Activated CD8-positive, alpha-beta memory T cell treated with anti-CD3 and anti-CD28 coated beads for 36 hours (primary cell): ENCODE measurements around the gene BMPER. TPM values are rescaled to one million over a fixed set of nuclear protein-coding genes. Genes with fewer than 3 reads are reported as not detected.

Source experiments
- CTCF ChIA-PET: fragments of 350-600 bp; sonication (Branson Sonifier 250); formaldehyde crosslinking; loops from one replicate; lab custom pipeline; 2021; ENCODE audit warnings: antibody characterized with exemption; lab: Charles Lee
- POLR2A ChIA-PET: fragments of 350-600 bp; sonication (Branson Sonifier 250); formaldehyde crosslinking; loops from one replicate; lab custom pipeline; 2021; ENCODE audit warnings: antibody characterized with exemption; lab: Charles Lee
- total RNA-seq, 2 experiments: library from RNA; stranded (reverse); gene quantifications; one replicate each; pipeline ENCODE4 v1.2.3, GENCODE V29; 2021

Gene BMPER
- total RNA-seq, result not detected

DNA sequence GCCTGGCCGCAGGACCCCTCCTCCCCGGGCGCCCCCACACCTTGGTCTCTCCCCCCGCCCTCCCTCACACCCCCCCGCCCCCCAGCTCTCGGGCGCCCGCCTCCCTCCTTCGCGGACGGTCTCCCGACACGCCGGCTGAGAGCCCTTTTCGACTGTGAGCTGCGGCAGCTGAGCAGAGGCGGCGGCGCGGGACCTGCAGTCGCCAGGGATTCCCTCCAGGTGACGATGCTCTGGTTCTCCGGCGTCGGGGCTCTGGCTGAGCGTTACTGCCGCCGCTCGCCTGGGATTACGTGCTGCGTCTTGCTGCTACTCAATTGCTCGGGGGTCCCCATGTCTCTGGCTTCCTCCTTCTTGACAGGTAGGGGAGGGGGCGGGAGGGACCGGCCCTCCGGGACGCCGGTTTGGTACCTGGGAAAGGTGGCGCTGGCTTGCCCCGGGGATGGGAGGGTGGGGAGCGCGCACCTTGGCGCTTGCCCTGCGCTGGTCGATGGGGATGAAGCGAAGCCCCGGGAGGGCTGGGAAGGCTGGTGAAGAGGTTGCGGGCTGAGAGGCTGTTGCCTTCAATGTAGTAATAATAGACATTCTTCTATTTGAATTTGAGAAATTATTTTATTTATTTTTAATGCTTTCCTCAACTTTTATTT is at the start of gene BMPER:
BMPER (plus strand) TSS at position 151 of the 644 bp plus-strand sequence; CDS start at position 226, 75 bp downstream.
- POLR2A ChIA-PET, result no interaction called here
- CTCF ChIA-PET, result no interaction called here

DNA sequence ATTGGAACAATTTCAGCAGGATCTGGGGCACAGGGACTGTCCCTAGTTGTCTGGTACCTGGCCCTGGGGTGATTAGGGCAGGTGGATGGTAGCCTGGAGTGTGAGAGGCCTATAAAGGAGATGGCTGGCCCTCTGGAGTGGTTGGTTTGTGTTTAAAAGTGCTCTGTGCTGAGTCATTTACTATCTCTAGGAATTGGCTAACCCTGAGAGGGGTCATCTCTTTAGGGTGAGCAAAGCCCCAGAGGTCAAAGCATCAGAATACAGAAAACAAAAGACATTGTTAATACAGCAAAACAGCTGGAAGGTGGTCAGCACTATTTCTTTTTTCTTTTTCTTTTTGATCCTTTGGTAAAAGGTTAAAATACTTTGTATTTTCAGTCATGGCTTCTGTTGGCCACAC is 43.4 kb upstream of the BMPER start:
- ChIA-PET CTCF (no interaction called here), POLR2A (no interaction called here)

DNA sequence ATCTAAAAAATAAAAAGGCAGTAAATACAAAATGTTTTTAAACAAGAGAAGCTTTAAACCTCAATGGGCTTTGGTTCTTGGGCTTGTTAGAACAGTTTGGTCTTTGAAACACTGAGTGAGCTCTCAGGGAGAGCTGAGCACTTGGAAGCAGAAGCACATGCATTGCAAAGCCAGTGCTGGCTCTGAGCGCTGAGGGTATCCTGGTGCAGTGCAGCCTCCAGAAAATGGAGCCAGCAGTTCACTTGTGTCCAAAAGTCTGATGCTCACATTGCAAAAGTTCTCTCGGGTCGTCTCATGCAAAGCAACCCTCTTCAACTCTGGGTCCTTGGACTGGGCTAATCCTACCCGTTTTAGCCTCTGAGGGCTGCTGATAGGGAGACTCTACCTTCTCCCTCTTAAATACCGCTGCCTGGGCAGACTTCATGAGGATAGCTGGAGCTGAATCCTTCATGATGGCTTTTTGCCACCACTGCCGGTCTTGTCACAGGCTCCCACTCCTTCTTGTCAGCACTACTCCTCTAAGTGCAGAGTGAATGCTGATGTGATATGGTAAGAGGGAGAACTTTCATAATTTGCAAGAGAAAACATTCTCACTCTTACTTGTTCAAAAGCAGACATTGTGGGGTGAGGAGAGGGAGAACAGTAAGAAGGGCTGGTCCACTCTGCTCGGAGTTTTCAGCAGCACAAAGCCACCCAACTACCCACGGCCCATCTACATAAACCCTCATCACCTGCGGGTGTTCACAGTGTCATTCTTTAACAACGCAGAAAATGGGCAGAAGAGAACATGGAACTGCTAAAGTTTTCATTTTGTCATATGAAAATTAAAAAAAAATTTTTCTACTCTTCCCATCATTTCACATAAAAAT is 42.2 kb upstream of the BMPER start:
- POLR2A ChIA-PET, result no interaction called here
- CTCF ChIA-PET, result no interaction called here

DNA sequence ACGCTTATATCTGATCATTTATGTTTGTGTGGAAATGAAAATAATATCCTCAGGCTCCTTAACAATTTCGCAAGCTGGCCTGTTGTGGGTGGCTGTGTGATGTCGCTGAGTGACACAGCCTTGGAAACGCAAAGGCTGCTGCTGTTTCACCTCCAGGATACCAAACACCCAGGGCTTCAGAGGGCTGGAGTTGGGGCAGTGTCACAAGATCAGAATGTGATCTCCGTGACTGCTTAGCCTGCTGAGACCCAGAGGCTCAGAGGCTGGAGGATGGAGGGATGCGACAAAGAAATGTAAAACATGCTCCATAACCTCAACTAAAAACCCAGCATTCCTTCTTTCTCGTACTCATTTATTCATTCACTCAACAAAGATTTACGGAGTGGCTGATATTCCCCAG is 37.2 kb upstream of the BMPER start:
- CTCF ChIA-PET, result no interaction called here

DNA sequence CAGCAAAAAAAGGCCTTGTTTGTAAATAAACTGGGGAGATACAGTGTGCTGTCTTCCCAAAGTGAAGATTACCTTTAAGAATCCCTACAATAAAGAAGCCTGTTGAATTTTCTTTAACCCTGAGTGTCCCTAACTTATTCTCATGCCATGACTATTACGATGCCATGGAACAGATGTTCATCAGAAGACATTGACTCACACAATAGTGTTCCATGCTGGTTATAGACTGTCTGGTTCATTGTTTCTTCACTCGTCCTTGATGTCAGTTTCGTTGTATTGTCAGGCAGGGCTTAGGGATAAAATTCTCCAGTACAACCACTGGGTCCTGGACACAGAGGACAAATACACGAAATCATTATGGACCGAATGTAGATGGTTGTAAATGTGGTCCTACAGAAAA is 36.2 kb upstream of the BMPER start:
- CTCF ChIA-PET, result no interaction called here
- POLR2A ChIA-PET, result no interaction called here

More for the DNA sequence above, 37.2 kb upstream of the BMPER start:
- POLR2A ChIA-PET, result no interaction called here

DNA sequence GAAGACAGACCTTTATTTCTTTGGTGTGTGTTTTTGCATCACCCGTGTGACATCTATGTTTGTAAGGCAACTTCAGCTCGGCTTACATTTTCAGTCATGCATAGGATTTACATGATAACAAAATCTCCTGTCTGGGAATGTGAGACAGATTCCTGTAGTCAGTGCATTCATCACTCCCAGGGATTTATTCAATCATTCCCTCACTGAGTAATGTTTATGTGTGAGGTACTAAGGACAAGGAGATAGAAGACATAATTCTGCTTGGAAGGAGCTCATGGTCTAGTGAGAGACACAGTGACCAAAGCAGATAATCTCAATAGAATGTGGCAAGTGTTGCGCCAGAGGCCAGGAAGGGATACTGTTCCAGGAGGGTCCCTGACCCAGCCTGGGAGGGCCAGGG is 35.2 kb upstream of the BMPER start:
- ChIA-PET CTCF (no interaction called here), POLR2A (no interaction called here)

DNA sequence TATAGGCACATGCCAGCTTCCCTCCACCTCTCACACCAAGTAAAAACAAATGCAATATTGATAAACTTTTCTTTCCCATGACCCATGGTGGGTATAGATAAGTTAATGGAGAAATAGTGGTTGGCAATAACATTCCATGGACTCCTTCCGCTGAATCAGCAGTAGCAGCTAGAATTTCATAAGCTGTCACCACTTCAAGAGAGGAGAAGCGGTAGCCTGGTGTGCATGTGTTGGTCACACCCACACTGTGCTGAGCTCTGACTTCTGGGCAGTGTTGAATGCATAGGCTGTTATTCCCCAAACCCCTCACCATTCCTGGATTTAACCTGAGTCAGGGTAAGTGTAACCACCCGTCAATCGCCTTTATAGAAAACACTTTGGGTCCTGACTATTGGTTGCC is 32.5 kb upstream of the BMPER start:
- ChIA-PET POLR2A (no interaction called here), CTCF (no interaction called here)

DNA sequence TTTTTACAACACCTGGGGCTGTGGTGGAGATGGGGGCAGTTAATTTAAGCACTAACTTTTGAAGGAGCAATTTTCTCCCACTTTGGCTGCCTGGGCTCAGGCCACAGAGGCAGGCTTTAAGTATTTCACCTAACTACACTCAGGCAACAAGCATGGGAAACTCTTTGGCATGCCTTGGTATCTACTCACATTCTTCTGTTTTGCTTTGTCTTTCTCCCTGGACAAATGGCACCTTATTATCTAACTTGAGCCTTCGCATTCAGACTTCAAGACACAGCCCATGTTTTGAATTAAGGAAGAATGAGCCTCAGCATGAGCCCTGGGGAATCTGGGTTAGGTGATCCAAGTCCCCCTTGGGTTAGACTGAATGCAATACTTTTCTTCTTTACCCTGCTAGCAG is 31.8 kb upstream of the BMPER start:
- CTCF ChIA-PET, result no interaction called here
- POLR2A ChIA-PET, result no interaction called here

DNA sequence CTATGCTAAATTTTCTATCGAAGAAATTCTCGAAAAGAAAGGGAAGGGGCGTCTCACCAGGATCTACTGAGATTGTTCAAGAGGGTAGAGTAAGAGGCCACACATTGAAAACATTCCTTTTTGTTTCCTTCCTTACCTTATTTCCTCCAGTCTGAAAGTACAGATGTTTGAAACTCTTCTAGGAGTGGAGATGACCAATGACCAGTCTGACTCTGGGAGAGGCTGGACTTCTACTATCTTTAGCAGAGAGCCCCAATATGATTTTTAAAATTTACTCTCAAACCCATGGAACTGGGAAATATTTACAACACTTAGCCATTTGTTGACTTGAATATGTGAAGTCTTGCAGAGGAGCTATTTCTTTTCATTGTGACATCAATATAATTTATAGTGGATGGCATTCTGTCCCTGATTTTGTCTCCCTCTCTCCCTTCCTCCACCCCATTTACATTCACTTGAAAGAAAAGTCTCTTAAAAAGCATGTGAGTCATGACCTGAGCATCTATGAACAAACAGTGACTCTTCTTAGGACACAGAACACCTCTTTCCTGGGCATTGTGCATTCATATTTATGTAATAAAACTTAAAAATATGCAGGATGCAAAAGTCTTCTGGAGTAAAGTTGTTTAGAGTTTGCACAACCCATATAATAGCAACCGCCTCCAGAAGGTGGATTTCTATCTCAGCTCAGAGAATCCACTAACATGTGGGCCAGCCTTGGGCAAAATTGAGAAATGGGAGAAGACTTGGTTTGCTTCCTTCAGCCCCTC is 31.2 kb upstream of the BMPER start:
- CTCF ChIA-PET, result no interaction called here
- POLR2A ChIA-PET, result no interaction called here

DNA sequence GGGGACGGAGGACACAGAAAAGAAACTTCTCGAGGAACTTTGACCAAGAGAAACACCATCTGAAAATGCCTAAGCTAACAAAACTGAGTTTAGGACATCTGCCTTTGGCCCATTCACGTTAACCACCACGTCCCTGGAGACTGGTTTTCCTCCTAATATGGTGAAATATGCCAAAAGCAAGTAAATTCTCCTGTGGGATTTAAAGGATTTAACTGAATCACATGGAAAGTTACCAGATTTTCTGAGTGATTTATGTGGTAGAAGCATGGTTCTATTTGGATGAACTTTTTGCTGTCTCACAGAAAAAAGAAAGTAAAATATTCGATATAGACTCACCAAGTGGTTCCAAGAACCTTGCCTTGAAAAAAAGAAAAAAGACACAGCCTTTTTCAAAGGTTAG is 30.4 kb upstream of the BMPER start:
- ChIA-PET CTCF (no interaction called here), POLR2A (no interaction called here)

DNA sequence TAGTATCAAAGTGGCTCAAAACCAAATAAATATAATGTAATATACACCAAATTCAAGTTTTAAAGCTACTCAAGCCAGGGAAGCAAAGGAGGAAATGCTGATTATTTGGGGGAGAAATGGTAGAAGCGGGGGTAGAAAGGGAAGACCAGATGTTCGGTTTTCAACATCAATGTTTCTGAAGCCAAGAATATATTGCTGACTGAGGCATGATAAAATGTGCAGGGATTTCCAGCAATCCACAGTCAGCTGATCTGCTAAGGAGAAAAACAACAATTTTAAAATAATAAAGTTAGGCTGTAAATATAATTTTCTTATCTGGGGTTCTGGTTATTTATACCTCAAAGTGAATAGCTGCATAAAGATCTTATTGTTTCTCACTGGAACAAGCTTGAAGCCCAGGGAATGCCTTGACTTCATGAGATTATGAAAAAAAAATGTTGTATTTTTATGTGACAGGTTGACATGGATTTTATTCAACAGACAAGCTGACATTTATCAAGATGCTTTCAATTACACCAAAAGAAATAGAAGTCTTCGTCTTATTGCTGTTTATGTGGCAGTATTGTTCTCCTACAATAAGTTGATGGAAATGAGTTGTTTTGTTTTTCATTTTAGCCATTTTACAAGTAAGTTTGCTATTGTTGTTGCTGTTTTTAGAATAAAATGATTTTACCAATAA is 28.6 kb upstream of the BMPER start:
- CTCF ChIA-PET, result no interaction called here
- POLR2A ChIA-PET, result no interaction called here

DNA sequence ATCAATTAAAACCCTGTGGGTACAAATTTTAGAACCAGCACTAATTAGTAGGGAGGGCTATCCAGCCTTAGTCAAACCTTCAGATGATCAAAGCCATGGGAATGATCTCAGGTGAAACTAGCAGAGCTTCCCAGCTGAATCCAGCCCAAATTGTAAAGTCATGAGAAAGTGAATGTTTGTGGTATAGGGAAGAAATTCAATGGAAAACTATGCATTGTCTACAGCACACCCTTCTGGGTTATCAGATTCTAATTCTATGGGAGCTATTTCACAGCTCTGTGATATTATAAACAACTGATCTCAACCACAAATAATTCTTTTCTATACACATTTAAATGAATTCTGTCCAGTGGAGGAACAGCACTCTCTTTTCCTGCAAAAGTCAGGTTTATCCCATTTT is 24.6 kb upstream of the BMPER start:
- CTCF ChIA-PET, result interaction anchor here (1.0 kb wide), 1 partner anchor 15 kb away, joined by 3 read pairs; no protein-coding TSS in a partner anchor
- POLR2A ChIA-PET, result no interaction called here

DNA sequence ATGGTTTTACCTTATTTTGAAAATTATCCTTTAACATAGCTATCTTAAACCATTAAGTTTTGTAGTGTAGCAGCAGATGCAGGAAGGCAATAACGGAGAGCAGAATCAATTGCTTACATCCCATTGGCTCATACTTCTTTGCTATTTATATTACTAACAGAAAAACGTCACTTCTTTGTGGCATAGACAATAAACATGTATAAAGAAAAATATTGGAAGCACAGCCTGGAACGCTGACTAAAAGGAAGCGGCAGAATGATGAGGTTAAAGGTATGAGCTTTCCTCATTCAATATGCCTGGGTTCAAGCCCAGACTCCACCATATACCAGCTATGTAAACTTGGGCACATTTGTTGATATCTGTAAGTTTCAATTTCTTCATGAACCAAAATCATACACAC is 24.0 kb upstream of the BMPER start:
- ChIA-PET POLR2A (no interaction called here), CTCF (interaction anchor here (1.0 kb wide), 1 partner anchor 14 kb away, joined by 3 read pairs; no protein-coding TSS in a partner anchor)

DNA sequence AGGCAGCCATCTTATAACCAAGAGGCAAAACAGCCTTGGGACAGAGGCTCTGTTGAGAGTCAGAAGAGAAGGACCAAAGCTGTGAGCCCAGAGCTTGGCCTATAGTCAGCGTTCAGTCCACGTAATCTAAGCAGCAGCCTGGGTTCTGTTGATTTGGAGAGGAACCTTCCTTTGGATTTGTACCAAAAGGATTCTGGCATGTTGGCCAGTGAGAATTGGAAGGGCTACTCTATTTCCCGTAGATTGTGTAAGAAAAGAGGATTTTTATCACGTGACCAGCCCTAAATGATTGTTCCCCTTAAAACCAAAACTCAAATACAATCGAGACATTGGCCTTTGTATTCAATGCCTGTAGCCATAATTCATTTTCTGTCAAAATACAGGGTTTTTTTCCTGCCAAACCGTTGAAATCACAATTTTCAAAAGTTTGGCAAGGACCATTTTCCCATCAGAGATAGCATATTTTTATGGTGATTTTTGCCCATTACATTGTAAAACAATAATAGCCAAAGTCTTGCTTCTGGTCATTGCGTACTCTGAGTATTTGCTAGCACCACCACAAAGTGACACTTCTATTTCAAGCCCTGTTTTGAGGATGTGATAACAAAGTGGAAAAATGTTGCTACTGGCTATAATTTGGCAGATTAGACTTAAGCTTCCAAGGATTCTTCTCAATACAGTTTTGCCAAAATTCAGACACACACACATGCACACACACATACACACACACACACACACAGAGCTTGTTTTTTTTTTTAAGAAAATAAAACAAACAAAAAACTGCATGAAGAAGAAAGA is 23.1 kb upstream of the BMPER start:
- ChIA-PET CTCF (interaction anchor here (1.0 kb wide), 1 partner anchor 13 kb away, joined by 3 read pairs; no protein-coding TSS in a partner anchor), POLR2A (no interaction called here)

DNA sequence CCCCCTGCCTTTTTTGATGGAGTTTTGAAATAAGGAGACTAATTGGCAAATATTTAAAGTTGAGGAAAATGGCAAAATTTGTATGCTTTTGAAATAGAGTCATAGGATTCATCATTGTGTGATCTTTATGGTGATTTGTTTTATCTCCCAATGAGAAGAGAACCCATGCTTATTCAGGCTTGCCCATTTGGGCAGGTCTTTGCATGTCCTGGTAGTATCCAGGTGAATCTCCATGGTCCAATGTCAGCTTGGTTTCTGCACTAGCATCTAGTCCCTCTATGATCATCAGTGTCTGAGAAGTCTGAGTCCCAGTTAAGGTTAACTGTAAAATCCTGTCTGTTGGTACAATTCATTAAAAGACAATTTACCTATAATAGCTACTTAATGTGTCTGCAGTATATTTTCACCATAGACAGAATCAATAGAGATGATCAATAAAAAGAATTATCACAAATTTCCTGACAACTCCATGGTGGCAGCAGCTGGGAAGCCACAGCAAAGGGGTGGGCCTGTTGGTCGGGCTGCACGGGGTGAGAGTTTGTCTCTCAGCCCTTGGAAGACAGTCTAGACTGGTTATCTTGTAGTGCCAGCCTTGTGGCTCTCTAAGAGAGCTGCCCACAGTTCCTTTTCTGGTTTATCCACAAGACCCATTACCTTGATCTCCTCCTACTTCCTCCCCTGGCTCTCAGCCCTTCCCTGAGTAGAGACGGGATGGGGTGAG is 22.2 kb upstream of the BMPER start:
- POLR2A ChIA-PET, result no interaction called here
- CTCF ChIA-PET, result no interaction called here

DNA sequence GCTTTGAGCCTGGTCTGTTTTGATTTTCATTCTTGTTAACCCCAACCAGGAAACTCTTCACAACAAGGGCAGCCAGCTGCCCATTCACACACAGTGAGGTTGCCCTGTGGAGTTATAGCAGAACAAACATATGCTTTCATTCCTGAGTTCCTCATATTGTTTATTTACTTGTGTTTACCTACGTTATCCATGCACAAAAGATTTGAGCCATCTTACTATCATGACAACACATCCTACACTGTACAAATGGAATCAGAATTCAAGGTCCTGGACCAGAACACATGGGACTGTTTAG is 21.7 kb upstream of the BMPER start:
- POLR2A ChIA-PET, result no interaction called here
- CTCF ChIA-PET, result no interaction called here

DNA sequence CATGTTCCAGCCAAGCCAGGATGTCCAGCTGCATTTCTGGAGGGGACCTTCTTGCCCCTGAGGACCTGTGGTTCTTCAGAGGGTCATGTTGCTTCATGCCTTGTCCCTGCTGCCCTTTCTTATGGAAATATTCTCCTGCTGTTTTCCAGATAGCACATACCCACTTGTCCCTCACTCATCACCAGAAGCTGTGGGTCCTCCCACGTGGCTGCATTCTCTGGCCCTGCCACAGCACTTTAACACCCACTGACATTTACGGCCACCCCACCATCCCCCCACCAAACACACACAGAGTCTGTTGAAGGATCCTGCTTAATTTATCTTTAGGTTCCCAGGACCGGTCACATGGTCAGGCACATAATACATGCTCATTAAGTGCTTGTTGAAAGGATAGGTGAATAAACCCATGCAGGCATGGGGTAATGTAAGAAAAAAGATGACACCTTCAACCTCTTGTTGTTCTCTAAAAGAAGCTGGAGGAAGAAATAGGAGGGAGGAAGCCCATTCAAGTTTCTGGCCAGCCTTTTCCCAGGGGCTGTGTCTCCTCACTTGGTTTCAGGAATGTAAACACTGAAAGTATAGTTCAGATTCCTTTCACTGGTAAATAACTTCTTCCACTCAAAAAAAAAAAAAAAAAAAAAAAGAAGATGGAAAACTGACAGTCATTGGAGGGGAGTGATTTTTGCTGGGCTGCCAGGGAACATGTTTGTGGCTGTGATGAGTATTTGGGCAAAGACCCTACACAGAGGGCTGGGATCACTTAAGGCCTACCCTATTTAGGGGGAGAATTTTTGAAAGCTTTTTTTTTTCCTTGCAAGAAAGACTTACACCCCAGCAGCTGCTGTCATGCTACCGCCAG is 19.8 kb upstream of the BMPER start:
- CTCF ChIA-PET, result no interaction called here
- POLR2A ChIA-PET, result no interaction called here
